ENCODE data around the gene CYP27B1.

DNA sequence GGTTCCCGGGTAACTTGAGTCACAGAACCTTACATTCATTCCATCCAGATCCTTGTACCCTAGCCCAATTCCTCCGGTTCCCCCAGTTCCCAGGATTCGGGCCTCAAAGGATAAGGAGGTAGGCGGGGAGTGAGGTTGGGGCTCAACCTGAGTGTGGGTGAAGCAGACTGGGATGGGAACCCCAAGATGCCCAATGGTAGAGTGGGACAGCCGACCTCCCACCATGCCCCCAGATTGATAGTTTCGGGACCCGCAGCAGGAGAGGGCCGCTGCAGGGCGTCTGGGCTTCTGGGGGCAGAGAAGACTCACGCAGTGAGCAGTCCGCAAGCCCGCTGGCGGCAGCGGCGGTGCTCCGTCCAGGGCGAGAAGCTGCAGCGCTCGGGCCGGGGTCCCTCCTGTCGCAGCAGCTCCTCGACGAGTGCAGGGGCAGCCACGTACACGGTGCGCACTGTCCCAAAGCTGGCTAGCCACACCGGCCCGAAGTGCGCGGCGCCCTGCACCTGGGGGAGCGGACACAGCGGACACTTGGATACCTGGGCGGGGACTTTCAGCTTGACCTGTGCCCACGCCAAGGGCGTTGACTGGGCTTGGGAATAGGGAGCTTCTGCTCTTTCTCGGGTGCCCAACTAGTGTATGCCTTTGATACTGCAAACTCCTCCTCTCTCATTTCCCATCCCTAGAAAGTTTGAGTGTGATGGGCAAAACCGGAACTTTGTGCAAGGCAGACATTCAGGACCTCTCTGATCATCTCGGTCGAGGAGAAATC is 997 bp downstream of the CYP27B1 start:
- TF ChIP-seq CTCF (IDR thresholded peaks at IDR 0.05; ENCODE audit: low read length) (no peak), EZH2 (optimal IDR thresholded peaks at IDR 0.05; ENCODE audit: low read depth, low read length) (no peak)
